ENCODE data around the gene SLC17A5.

- no peak for TF ChIP-seq CTCF (IDR thresholded peaks at IDR 0.05)
- TF ChIP-seq EZH2 (IDR thresholded peaks at IDR 0.05) = no peak
- no peak for TF ChIP-seq EZH2phosphoT487 (IDR thresholded peaks at IDR 0.05)
These were observed 9.8 kb downstream of the SLC17A5 start for GRCh38 chr6:73644030-73644429.
